CD4-positive, alpha-beta T cell treated with Interleukin-21 for 1 hour (primary cell): Measurements from ENCODE around the gene FYTTD1.

Source experiments
- DNase-seq: peaks from one replicate; pipeline ENCODE4 v3.0.0-alpha.2; 2020

FYTTD1 gene

GRCh38 chr3:197794115-197794514, 44.4 kb downstream of the FYTTD1 start:
- no peak for DNase-seq

GRCh38 chr3:197795200-197795599, 45.5 kb downstream of the FYTTD1 start:
- DNase-seq: no peak

GRCh38 chr3:197796087-197796486, 46.4 kb downstream of the FYTTD1 start:
- DNase-seq: no peak

- DNase-seq: no peak
Observed at GRCh38 chr3:197798863-197799262, 49.2 kb downstream of the FYTTD1 start.

GRCh38 chr3:197800379-197800778, 50.7 kb downstream of the FYTTD1 start:
- DNase-seq: no peak

- DNase-seq: peak; percentile 49
Observed at GRCh38 chr3:197801891-197802778, 52.5 kb downstream of the FYTTD1 start.

- DNase-seq: peak; percentile 14
Observed at GRCh38 chr3:197802779-197803459, 53.2 kb downstream of the FYTTD1 start.

GRCh38 chr3:197804511-197804910, 54.8 kb downstream of the FYTTD1 start:
- DNase-seq: no peak

- DNase-seq: no peak
Observed at GRCh38 chr3:197807969-197808587, 58.4 kb downstream of the FYTTD1 start.

GRCh38 chr3:197809356-197810020, 59.8 kb downstream of the FYTTD1 start:
- no peak for DNase-seq

- no peak for DNase-seq
Observed at GRCh38 chr3:197810901-197811300, 61.2 kb downstream of the FYTTD1 start.

- no peak for DNase-seq
Observed at GRCh38 chr3:197811343-197811742, 61.7 kb downstream of the FYTTD1 start.

GRCh38 chr3:197814372-197814771, 64.7 kb downstream of the FYTTD1 start:
- DNase-seq: no peak

GRCh38 chr3:197820550-197821335, 71.1 kb downstream of the FYTTD1 start:
- DNase-seq: no peak

- no peak for DNase-seq
Observed at GRCh38 chr3:197829397-197830045, 79.8 kb downstream of the FYTTD1 start.

GRCh38 chr3:197830308-197830966, 80.8 kb downstream of the FYTTD1 start:
- DNase-seq: no peak

GRCh38 chr3:197830967-197831313, 81.3 kb downstream of the FYTTD1 start:
- DNase-seq: no peak

GRCh38 chr3:197833930-197834715, 84.4 kb downstream of the FYTTD1 start:
- no peak for DNase-seq

- DNase-seq: no peak
Observed at GRCh38 chr3:197835509-197835908, 85.8 kb downstream of the FYTTD1 start.

- DNase-seq: no peak
Observed at GRCh38 chr3:197836244-197836643, 86.6 kb downstream of the FYTTD1 start.
